LNCAP (cell line): ENCODE results near the gene FXYD7.

Source experiments
- TF ChIP-seq, protein P1 (sequence below): fragments of 450-650 bp; IDR thresholded peaks from 2 replicates; pipeline ENCODE4 v1.5.1; 2017; ENCODE audit warnings: mild to moderate bottlenecking

Gene FXYD7

DNA sequence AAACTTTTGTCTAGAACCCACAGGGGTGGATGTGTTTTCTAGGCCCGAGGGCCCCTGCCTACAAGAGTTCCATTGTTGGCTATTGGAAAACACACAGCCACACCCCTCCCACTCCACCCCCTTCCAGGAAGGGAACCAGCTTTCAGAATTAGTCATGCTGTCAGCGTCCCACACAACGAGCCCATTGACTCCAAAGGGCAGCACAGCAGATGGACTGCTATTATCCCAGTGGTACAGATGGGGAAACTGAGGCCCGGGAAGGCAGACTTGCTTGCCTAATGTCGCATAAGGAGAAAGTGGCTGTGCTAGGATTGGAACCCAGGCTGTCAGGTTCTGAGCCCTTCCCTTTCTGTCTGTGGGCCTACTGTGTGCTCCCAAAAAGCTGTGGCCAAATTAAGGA lies 35.5 kb upstream of the FXYD7 start:
- TF ChIP-seq, protein P1, sequence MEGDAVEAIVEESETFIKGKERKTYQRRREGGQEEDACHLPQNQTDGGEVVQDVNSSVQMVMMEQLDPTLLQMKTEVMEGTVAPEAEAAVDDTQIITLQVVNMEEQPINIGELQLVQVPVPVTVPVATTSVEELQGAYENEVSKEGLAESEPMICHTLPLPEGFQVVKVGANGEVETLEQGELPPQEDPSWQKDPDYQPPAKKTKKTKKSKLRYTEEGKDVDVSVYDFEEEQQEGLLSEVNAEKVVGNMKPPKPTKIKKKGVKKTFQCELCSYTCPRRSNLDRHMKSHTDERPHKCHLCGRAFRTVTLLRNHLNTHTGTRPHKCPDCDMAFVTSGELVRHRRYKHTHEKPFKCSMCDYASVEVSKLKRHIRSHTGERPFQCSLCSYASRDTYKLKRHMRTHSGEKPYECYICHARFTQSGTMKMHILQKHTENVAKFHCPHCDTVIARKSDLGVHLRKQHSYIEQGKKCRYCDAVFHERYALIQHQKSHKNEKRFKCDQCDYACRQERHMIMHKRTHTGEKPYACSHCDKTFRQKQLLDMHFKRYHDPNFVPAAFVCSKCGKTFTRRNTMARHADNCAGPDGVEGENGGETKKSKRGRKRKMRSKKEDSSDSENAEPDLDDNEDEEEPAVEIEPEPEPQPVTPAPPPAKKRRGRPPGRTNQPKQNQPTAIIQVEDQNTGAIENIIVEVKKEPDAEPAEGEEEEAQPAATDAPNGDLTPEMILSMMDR, result no peak

DNA sequence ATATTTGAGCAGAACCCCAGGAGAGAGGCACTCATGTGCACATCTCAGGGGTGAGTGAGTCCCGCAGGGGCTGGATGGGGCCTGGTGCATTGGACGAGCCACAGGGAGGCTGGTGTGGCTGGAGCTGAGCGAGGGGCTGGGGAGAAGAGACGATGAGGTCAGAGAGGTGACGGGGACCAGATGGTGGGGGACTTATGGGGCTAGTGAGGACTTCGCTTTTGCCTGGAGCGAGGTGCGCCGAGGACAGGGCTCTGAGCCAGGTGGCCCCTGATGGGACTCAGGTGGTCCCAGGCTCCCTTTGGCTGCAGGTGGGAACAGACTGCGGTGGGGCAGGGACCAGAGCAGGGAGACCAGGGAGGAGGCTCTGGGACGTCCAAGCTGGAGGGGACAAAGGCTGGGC lies 34.3 kb upstream of the FXYD7 start:
- TF ChIP-seq, protein P1, result no peak

DNA sequence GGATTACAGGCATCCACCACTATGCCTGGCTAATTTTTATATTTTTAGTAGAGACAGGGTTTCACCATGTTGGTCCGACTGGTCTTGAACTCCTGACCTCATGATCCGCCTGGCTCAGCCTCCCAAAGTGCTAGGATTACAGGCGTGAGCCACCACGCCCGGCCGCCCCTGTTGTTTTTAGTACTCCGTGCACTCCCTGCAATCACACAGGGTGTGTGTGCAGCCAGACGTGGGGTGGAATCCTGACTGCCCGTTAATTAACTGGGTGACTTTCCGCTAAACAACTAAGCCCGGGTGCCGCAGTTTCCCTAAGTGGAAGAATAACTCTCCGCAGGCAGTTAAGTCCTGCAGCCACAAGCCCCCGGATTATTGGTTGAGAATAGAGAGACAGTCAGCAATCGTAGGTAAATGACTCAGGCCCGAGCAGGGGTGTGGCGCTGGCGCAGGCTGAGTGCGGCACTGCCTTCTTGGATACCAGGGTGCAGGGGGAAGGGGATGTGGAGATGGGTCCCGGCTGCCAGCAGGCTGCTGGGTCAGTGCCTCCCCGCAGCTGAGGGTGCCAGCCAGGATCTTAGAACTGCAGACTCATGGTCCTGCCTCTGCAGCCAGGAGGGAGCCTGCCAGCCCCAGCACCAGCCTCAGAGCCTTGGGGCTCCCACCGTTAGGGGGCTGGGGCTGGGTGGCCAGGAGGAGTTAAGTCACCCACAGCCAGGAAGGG lies 33.5 kb upstream of the FXYD7 start:
- TF ChIP-seq, protein P1, result no peak

DNA sequence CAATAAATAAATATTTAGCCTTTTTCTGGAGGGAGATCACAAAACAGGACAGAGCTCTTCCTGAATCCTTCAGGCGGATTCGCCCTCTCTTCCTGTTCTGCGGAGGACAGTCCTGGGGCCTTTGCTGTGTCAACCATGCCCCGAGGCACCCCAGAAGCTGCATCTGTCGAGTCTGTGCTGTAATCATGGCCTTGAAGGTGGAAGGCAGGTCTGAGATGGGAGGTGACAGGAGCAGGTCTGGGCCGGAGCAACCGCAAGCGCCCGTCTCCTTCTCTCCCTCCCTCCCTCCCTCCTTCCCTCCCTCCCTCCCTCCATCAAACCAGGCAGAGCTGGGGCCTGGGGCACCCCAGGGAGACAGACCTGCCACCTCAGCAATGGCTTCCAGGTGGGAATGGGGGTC lies 32.1 kb upstream of the FXYD7 start:
- TF ChIP-seq, protein P1, result no peak

DNA sequence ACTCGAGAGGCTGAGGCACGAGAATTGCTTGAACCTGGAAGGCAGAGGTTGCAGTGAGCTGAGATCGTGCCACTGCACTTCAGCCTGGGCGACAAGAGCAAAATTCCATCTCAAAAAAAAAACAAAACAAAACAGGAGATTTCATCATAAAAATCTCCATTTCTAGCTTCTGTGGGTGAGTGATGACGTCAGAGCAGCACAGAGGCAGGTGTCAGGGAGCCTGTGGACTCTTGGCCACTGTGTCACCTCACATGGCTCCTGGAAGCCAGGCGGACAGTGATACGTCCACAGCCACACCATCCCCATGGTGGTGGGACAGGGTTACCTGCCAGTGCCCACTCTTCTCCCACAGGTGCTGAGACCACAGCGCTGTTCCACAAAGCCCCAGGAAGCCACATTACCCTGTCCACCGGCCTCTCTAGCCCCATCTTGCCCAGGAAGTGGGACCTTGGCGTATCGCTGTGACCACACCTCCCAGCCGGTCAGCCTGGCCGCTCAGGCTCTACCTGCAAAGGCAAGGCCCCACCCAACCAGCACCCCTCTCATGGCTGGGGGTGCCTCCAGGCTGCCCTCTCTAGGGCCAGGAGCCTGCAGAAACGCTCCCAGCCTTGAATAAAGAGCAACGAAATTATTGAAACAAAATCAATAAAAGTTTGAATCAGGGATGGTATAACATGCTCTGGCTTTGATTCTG lies 29.9 kb upstream of the FXYD7 start:
- TF ChIP-seq, protein P1, result no peak

DNA sequence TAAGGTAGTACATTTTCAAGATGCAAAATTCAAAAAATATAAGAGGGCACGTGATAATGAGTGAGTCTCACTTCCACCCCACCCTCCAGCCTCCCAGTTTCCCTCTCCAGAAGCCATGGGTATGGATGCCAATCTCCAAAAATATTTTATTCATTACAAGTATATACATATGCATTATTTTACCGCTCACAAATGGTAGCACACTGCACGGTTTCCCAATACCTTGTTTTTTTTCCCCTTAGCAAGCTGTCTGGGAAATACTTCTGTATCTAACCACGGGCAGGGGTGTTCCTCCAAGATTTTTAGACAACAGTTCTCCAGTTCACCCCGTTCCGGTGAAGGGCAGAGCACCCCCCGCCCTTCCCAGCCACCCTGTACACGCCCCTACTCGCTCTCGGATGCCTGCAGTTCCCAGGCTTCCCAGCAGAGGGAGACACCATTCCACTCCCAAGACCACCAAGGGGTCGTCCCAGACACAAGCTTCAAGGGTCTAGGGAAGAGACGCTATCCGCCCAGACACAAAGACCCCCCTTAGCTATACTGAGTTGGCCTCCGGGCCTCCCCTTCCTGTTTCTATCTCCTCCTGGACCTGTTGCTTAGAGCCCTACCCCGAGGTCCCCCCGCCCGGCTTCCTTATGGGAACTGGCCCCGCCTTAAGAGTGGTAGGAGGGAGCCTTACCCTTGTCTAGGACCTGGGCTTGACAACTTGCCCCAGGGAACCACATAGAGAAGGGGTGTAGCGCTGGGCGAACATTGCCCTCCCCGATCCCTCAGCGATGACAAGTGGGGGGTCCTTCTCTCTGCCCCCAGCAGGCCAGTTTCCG lies 28.5 kb upstream of the FXYD7 start:
- TF ChIP-seq, protein P1, result peak; percentile 99

DNA sequence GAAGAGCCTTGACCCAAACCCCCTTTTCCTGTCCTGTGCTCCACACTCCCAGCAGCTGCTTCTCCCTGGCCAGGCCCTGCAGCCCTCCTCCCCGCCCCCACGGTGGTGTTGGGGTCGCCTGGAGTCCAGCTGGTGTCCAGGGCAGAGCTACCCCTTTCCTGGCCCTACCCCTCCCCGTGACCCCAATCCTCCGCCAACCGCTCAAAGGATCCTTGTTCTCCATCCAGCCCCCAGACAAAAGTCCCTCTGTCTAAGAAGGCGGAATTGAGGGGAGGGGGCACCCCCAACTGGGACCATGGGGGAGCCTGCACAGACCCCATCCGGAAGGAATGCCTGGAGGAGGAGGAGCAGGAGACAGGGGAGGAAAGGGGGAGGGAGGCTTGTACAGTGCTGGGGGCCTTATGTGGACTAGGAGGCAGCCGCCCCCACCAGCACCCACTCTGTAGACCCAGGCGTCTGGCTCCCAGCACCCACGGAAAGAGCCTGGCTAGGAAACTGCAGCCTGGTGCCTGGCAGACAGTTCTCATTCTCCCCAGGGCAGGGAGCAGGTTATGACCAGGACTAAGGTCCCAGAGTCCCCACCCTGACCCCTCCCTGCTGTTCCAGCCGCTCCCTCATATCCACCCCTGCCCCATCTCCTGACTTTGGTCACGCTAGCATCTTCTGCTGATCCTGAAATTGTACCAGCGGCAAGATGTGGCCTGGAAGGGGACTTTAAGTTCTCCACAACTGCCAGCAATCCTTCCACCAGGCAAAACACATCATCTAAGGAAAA lies 27.7 kb upstream of the FXYD7 start, which contains the start of gene FXYD3:
Gene FXYD3, plus strand, starts transcription at position 647 of the 775 bp plus-strand sequence. CDS start 3,554 bp downstream, outside the sequence.
- TF ChIP-seq, protein P1, result no peak
